B cell (primary cell): ENCODE data around the gene SUOX.
"Not testable (repeated sequence)": the region's sequence is repeated elsewhere in the genome, so short reads cannot be mapped to it uniquely, and the experiment has no call there.

Experiments
- CTCF ChIP-seq: fragments of 200-600 bp; IDR thresholded peaks from one replicate; pipeline ENCODE4 v1.8.0; 2022; ENCODE audit warnings: antibody characterized with exemption, mild to moderate bottlenecking
- EZH2 ChIP-seq: IDR thresholded peaks from 2 replicates; pipeline ENCODE4 v1.6.1; 2012; ENCODE audit warnings: borderline replicate concordance, low read depth, mild to moderate bottlenecking, moderate library complexity, low read length; ENCODE audit not compliant: insufficient read depth, poor library complexity, severe bottlenecking

- TF ChIP-seq CTCF, EZH2: not testable (repeated sequence)
These were observed 2.4 kb downstream of the SUOX start for GRCh38 chr12:55999522-55999921.
